HepG2 (cell line): Measurements from ENCODE around the gene HIPK2. TPM values are rescaled to one million over a fixed set of nuclear protein-coding genes. Genes with fewer than 3 reads are reported as not detected.

ENCODE experiments used
- AGO2 ChIP-seq: fragments of 200-400 bp; formaldehyde crosslinking; optimal IDR thresholded peaks from 2 replicates; pipeline ENCODE3; 2017; ENCODE audit warnings: mild to moderate bottlenecking, low read depth, low read length, moderate library complexity
- ATF1 ChIP-seq: IDR thresholded peaks from 2 replicates; pipeline ENCODE4 v1.6.1; 2016; ENCODE audit warnings: mild to moderate bottlenecking, control low read depth
- MAFF ChIP-seq: IDR thresholded peaks from 2 replicates; pipeline ENCODE4 v1.6.1; 2011; ENCODE audit warnings: low read depth, low read length, improper control_type of control experiment
- NKX3-1 ChIP-seq: sonication (generic); formaldehyde crosslinking; IDR thresholded peaks from 2 replicates; pipeline ENCODE4 v1.5.0; 2020; ENCODE audit warnings: missing genetic modification reagents
- POLR2A ChIP-seq, 2 experiments: IDR thresholded peaks; 2 replicates each; pipeline ENCODE4 v1.6.1; 2011; ENCODE audit warnings: low read depth in 2 of 2, low read length in 2 of 2, mild to moderate bottlenecking in 1 of 2, moderate library complexity in 1 of 2; ENCODE audit not compliant: insufficient read depth in 1 of 2
- PTBP1 ChIP-seq: fragments of 200-400 bp; formaldehyde crosslinking; IDR thresholded peaks from 2 replicates; pipeline ENCODE4 v1.6.1; 2018; ENCODE audit warnings: low read length, low read depth; ENCODE audit not compliant: poor library complexity, severe bottlenecking
- RARA ChIP-seq: IDR thresholded peaks from 2 replicates; pipeline ENCODE4 v1.6.1; 2016; ENCODE audit warnings: missing genetic modification reagents, missing compliant biosample characterization
- SNAI1 ChIP-seq: sonication (generic); formaldehyde crosslinking; IDR thresholded peaks from 2 replicates; pipeline ENCODE4 v1.5.0; 2020; ENCODE audit warnings: mild to moderate bottlenecking, missing genetic modification reagents, borderline replicate concordance
- THAP11 ChIP-seq: IDR thresholded peaks from 2 replicates; pipeline ENCODE4 v1.6.1; 2016; ENCODE audit warnings: missing biosample characterization, missing genetic modification reagents
- TMF1 ChIP-seq: sonication (generic); formaldehyde crosslinking; IDR thresholded peaks from 2 replicates; pipeline ENCODE4 v1.8.1; 2022; ENCODE audit warnings: low read depth, missing genetic modification reagents
- XBP1 ChIP-seq: sonication (generic); formaldehyde crosslinking; IDR thresholded peaks from 2 replicates; pipeline ENCODE4 v1.5.0; 2020; ENCODE audit warnings: missing genetic modification reagents
- ZBTB42 ChIP-seq: sonication (generic); formaldehyde crosslinking; IDR thresholded peaks from 2 replicates; pipeline ENCODE4 v1.5.0; 2020; ENCODE audit warnings: mild to moderate bottlenecking, missing genetic modification reagents
- ZFAT ChIP-seq: sonication (generic); formaldehyde crosslinking; conservative IDR thresholded peaks from 2 replicates; pipeline ENCODE4 v1.8.1; 2023; ENCODE audit warnings: missing genetic modification reagents, inconsistent platforms
- ZMYM3 ChIP-seq: sonication (generic); formaldehyde crosslinking; IDR thresholded peaks from 2 replicates; pipeline ENCODE4 v1.5.1; 2020; ENCODE audit warnings: mild to moderate bottlenecking, missing genetic modification reagents
- ZNF136 ChIP-seq: sonication (generic); formaldehyde crosslinking; IDR thresholded peaks from 2 replicates; pipeline ENCODE4 v1.8.1; 2022; ENCODE audit warnings: low read depth, mild to moderate bottlenecking, moderate library complexity, missing genetic modification reagents
- ZNF225 ChIP-seq: sonication (generic); formaldehyde crosslinking; IDR thresholded peaks from 2 replicates; pipeline ENCODE4 v1.4.0; 2020; ENCODE audit warnings: mild to moderate bottlenecking, missing genetic modification reagents
- ZNF30 ChIP-seq: sonication (generic); formaldehyde crosslinking; IDR thresholded peaks from 2 replicates; pipeline ENCODE4 v1.5.0; 2020; ENCODE audit warnings: mild to moderate bottlenecking, missing genetic modification reagents
- ZNF772 ChIP-seq: sonication (generic); formaldehyde crosslinking; IDR thresholded peaks from 2 replicates; pipeline ENCODE4 v1.5.0; 2020; ENCODE audit warnings: mild to moderate bottlenecking, missing genetic modification reagents
- ZSCAN12 ChIP-seq: sonication (generic); formaldehyde crosslinking; IDR thresholded peaks from 2 replicates; pipeline ENCODE4 v1.9.0; 2021; ENCODE audit warnings: mild to moderate bottlenecking, missing genetic modification reagents
- polyA plus RNA-seq, 8 experiments: library from polyadenylated mRNA; depleted of rRNA in 3 of 8; stranded (reverse) in 7 of 8; unstranded in 1 of 8; fragments of >200 nt; fragmentation: Illumina TruSeq in 4 of 8; extraction: Trizol in 4 of 8; gene quantifications; 2 replicates each; pipeline versions ENCODE4 v1.2.1 to v1.2.3, GENCODE V29; 2011 to 2016; ENCODE audit warnings: low read depth in 4 of 8, missing spikeins in 1 of 8, mixed read lengths in 1 of 8; ENCODE audit not compliant: insufficient read depth in 1 of 8
- total RNA-seq, 5 experiments: library from RNA; depleted of rRNA; stranded (reverse); fragments of >200 nt; fragmentation: Illumina TruSeq; extraction: Trizol; gene quantifications; 2 replicates each; pipeline ENCODE4 v1.2.3, GENCODE V29; 2016; ENCODE audit warnings: low read depth in 1 of 5
- TF ChIP-seq, protein P1 (sequence below): sonication (generic); formaldehyde crosslinking; IDR thresholded peaks from 2 replicates; pipeline ENCODE4 v1.4.0; 2020; ENCODE audit warnings: missing genetic modification reagents, borderline replicate concordance
- TF ChIP-seq, protein P2 (sequence below): sonication (generic); formaldehyde crosslinking; IDR thresholded peaks from 2 replicates; pipeline ENCODE4 v1.5.1; 2020; ENCODE audit warnings: missing genetic modification reagents, mild to moderate bottlenecking, borderline replicate concordance
- TF ChIP-seq, protein P3 (sequence below): sonication (generic); formaldehyde crosslinking; IDR thresholded peaks from 2 replicates; pipeline ENCODE4 v1.9.0; 2021; ENCODE audit warnings: missing genetic modification reagents, borderline replicate concordance
- TF ChIP-seq, protein P4 (sequence below): sonication (generic); formaldehyde crosslinking; IDR thresholded peaks from 2 replicates; pipeline ENCODE4 v1.4.0; 2020; ENCODE audit warnings: mild to moderate bottlenecking, missing genetic modification reagents

The HIPK2 gene
- total and polyA plus RNA-seq, 2 of the 13 experiments (the other 11 are each of a cell fraction or from before 2014, with no cell fraction given) = 14.4 to 20.2 TPM

DNA sequence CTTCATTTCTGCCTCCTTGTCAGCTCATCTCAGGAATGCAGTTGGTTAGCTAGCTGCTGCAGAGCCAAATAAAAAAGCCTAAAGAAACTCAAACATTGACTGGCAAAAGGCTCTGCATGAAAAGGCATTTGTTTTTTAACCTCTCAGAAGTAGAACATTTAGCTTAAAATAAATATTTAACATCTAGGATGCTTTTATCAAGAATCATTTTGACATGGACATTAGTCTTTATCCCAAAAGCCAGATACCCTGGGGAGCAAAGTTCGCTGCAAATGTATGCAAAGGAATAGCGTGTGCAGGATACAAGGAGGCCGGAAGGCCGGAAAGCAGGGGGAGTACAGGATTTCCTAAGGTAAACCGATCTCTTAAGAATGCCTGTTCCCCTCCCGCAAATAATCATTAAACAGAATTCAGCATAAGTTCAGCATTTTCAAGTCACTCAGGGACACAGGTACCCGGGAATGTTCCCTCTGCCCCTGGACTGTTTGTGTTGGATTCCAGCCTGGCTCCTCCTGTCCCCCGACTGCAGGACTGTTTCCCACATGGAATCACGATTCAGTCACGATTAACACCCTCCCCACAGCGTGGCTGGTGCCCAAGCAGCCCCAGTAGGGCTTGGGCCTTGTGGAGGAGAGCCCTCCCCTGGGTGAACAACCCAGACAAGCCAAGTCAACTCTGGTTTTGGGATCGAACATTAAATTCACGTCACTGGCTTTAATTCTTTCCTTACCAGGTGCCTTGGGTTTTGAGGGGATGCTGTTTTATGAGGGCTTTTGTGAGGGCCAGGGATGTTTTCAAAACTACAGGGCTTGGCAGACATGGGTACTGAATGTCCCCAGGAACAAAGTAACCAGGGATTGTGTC is 97.8 kb downstream of the HIPK2 start (continued):
- TF ChIP-seq, protein P1, sequence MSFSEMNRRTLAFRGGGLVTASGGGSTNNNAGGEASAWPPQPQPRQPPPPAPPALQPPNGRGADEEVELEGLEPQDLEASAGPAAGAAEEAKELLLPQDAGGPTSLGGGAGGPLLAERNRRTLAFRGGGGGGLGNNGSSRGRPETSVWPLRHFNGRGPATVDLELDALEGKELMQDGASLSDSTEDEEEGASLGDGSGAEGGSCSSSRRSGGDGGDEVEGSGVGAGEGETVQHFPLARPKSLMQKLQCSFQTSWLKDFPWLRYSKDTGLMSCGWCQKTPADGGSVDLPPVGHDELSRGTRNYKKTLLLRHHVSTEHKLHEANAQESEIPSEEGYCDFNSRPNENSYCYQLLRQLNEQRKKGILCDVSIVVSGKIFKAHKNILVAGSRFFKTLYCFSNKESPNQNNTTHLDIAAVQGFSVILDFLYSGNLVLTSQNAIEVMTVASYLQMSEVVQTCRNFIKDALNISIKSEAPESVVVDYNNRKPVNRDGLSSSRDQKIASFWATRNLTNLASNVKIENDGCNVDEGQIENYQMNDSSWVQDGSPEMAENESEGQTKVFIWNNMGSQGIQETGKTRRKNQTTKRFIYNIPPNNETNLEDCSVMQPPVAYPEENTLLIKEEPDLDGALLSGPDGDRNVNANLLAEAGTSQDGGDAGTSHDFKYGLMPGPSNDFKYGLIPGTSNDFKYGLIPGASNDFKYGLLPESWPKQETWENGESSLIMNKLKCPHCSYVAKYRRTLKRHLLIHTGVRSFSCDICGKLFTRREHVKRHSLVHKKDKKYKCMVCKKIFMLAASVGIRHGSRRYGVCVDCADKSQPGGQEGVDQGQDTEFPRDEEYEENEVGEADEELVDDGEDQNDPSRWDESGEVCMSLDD (CRISPR knock-in tag) = no peak
- TF ChIP-seq ZNF225 (CRISPR knock-in tag) = no peak
- no peak for TF ChIP-seq ZFAT (CRISPR knock-in tag)
- no peak for TF ChIP-seq ZMYM3 (CRISPR knock-in tag)
- no peak for TF ChIP-seq NKX3-1 (CRISPR knock-in tag)
- no peak for TF ChIP-seq ATF1 (CRISPR knock-in tag)
- no peak for TF ChIP-seq ZSCAN12 (CRISPR knock-in tag)
- TF ChIP-seq, protein P2, sequence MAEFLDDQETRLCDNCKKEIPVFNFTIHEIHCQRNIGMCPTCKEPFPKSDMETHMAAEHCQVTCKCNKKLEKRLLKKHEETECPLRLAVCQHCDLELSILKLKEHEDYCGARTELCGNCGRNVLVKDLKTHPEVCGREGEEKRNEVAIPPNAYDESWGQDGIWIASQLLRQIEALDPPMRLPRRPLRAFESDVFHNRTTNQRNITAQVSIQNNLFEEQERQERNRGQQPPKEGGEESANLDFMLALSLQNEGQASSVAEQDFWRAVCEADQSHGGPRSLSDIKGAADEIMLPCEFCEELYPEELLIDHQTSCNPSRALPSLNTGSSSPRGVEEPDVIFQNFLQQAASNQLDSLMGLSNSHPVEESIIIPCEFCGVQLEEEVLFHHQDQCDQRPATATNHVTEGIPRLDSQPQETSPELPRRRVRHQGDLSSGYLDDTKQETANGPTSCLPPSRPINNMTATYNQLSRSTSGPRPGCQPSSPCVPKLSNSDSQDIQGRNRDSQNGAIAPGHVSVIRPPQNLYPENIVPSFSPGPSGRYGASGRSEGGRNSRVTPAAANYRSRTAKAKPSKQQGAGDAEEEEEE (CRISPR knock-in tag) = no peak
- TF ChIP-seq ZNF136 (CRISPR knock-in tag) = no peak
- TF ChIP-seq, protein P3, sequence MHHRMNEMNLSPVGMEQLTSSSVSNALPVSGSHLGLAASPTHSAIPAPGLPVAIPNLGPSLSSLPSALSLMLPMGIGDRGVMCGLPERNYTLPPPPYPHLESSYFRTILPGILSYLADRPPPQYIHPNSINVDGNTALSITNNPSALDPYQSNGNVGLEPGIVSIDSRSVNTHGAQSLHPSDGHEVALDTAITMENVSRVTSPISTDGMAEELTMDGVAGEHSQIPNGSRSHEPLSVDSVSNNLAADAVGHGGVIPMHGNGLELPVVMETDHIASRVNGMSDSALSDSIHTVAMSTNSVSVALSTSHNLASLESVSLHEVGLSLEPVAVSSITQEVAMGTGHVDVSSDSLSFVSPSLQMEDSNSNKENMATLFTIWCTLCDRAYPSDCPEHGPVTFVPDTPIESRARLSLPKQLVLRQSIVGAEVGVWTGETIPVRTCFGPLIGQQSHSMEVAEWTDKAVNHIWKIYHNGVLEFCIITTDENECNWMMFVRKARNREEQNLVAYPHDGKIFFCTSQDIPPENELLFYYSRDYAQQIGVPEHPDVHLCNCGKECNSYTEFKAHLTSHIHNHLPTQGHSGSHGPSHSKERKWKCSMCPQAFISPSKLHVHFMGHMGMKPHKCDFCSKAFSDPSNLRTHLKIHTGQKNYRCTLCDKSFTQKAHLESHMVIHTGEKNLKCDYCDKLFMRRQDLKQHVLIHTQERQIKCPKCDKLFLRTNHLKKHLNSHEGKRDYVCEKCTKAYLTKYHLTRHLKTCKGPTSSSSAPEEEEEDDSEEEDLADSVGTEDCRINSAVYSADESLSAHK (CRISPR knock-in tag) = no peak
- no peak for TF ChIP-seq ZNF30 (CRISPR knock-in tag)
- TF ChIP-seq PTBP1 = no peak
- peak in 1 of 2 experiments; percentile 30; a peak in 1 of 4 replicates for TF ChIP-seq POLR2A (IDR thresholded peaks at IDR 0.05; ENCODE audit: insufficient read depth in 1 of 2, low read depth in 2 of 2, low read length in 2 of 2)
- no peak for TF ChIP-seq THAP11 (CRISPR knock-in tag)
- TF ChIP-seq, protein P4, sequence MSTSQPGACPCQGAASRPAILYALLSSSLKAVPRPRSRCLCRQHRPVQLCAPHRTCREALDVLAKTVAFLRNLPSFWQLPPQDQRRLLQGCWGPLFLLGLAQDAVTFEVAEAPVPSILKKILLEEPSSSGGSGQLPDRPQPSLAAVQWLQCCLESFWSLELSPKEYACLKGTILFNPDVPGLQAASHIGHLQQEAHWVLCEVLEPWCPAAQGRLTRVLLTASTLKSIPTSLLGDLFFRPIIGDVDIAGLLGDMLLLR = 0 out of 2 replicates have a peak, but pooled peaks have one; percentile 10
- TF ChIP-seq ZNF772 = peak; percentile 53; the same call in 1 of the 2 replicates
- no peak for TF ChIP-seq MAFF
- no peak for TF ChIP-seq XBP1
- no peak for TF ChIP-seq AGO2
- TF ChIP-seq TMF1 (CRISPR knock-in tag) = no peak
- TF ChIP-seq RARA (CRISPR knock-in tag) = peak; percentile 57; the same call in 1 of the 2 replicates
- 0 out of 2 replicates have a peak, but pooled peaks have one; percentile 68 for TF ChIP-seq SNAI1 (CRISPR knock-in tag)
- TF ChIP-seq ZBTB42 (CRISPR knock-in tag) = no peak
